IMR-90 (cell line): ENCODE results near the gene CHRM3. TPM values are rescaled to one million over a fixed set of nuclear protein-coding genes. Genes with fewer than 3 reads are reported as not detected.
"Not testable (repeated sequence)": the region's sequence is repeated elsewhere in the genome, so short reads cannot be mapped to it uniquely, and the experiment has no call there.

Source experiments
- ATAC-seq: fragments of 200-7000 bp; cut with Tn5 transposase; 2 replicates; pipeline ENCODE4 v1.9.1; 2020; ENCODE audit warnings: low read depth, mild to moderate bottlenecking, moderate library complexity
- BruUV-seq: library from RNA; stranded (reverse); fragments of 400-500 nt; replicated peaks from 2 replicates; lab custom pipeline; 2021; lab: Mats Ljungman, UMichigan
- CTCF ChIA-PET: fragments of 300-600 bp; formaldehyde crosslinking; extraction: SDS; loops from one replicate; lab custom pipeline; 2021; ENCODE audit warnings: antibody characterized with exemption; lab: Yijun Ruan, JAX
- POLR2A ChIA-PET: fragments of 300-600 bp; sonication (Branson Sonifier 250); formaldehyde crosslinking; loops from one replicate; lab custom pipeline; 2022; ENCODE audit warnings: antibody characterized with exemption; ENCODE audit not compliant: unreplicated experiment; lab: Charles Lee
- DNase-seq: peaks from one replicate; pipeline ENCODE4 v3.0.0; 2013
- H2AFZ ChIP-seq: replicated peaks from 2 replicates; pipeline ENCODE3; 2013; ENCODE audit warnings: low read length, mild to moderate bottlenecking; ENCODE audit not compliant: poor library complexity
- H2AK5ac ChIP-seq: 2 replicates; pipeline ENCODE4 v1.6.1; 2013; ENCODE audit warnings: low read depth, low read length, inconsistent platforms
- H2AK9ac ChIP-seq: replicated peaks from 2 replicates; pipeline ENCODE3; 2013; ENCODE audit warnings: mild to moderate bottlenecking, low read depth, low read length, moderate library complexity; ENCODE audit not compliant: poor library complexity
- H2BK120ac ChIP-seq: 2 replicates; pipeline ENCODE4 v1.6.1; 2013; ENCODE audit warnings: low read depth, low read length, inconsistent platforms
- H2BK15ac ChIP-seq: 3 replicates; pipeline ENCODE4 v1.6.1; 2013; ENCODE audit warnings: low read depth, low read length, inconsistent platforms
- H2BK20ac ChIP-seq: 2 replicates; pipeline ENCODE4 v1.6.1; 2013; ENCODE audit warnings: low read depth, mild to moderate bottlenecking, inconsistent platforms, low read length, moderate library complexity
- H2BK5ac ChIP-seq: 2 replicates; pipeline ENCODE4 v1.6.1; 2013; ENCODE audit warnings: mild to moderate bottlenecking, low read depth, low read length, inconsistent platforms; ENCODE audit not compliant: poor library complexity, severe bottlenecking
- H3K14ac ChIP-seq: replicated peaks from 2 replicates; pipeline ENCODE4 v1.6.1; 2013; ENCODE audit warnings: low read depth, low read length, inconsistent platforms
- H3K18ac ChIP-seq: 2 replicates; pipeline ENCODE4 v1.6.1; 2013; ENCODE audit warnings: low read depth, low read length, control low read depth
- H3K23ac ChIP-seq: 2 replicates; pipeline ENCODE4 v1.6.1; 2013; ENCODE audit warnings: low read depth, low read length, inconsistent platforms
- H3K27ac ChIP-seq: 2 replicates; pipeline ENCODE4 v1.5.1; 2013; ENCODE audit warnings: mild to moderate bottlenecking, control low read depth, low read length; ENCODE audit not compliant: insufficient read depth
- H3K27me3 ChIP-seq: 2 replicates; pipeline ENCODE4 v1.6.1; 2013; ENCODE audit warnings: low read length; ENCODE audit not compliant: control insufficient read depth, insufficient read depth
- H3K36me3 ChIP-seq: 2 replicates; pipeline ENCODE4 v1.6.1; 2013; ENCODE audit warnings: low read length, mixed read lengths; ENCODE audit not compliant: control insufficient read depth, insufficient read depth
- H3K4ac ChIP-seq: 2 replicates; pipeline ENCODE4 v1.6.1; 2013; ENCODE audit warnings: low read depth, low read length, inconsistent platforms
- H3K4me1 ChIP-seq: 2 replicates; pipeline ENCODE4 v1.6.1; 2013; ENCODE audit warnings: low read length, mixed read lengths; ENCODE audit not compliant: control insufficient read depth, insufficient read depth
- H3K4me2 ChIP-seq: 2 replicates; pipeline ENCODE4 v1.6.1; 2013; ENCODE audit warnings: low read depth, mild to moderate bottlenecking, control low read depth, low read length, moderate library complexity
- H3K4me3 ChIP-seq: 2 replicates; pipeline ENCODE4 v1.5.1; 2013; ENCODE audit warnings: low read depth, mild to moderate bottlenecking, control low read depth, low read length, moderate library complexity; ENCODE audit not compliant: insufficient read depth
- H3K56ac ChIP-seq: 2 replicates; pipeline ENCODE4 v1.6.1; 2013; ENCODE audit warnings: low read length, inconsistent platforms; ENCODE audit not compliant: insufficient read depth; ENCODE audit errors: extremely low read depth
- H3K79me1 ChIP-seq, 2 experiments: 2 replicates each; pipeline ENCODE4 v1.6.1; 2013; ENCODE audit warnings: low read length in 2 of 2, inconsistent platforms in 1 of 2, low read depth in 1 of 2
- H3K9ac ChIP-seq: 2 replicates; pipeline ENCODE4 v1.6.1; 2013; ENCODE audit warnings: low read depth, low read length, control low read depth
- H3K9me1 ChIP-seq: 2 replicates; pipeline ENCODE4 v1.6.1; 2013; ENCODE audit warnings: low read length, inconsistent platforms; ENCODE audit not compliant: insufficient read depth
- H3K9me3 ChIP-seq: 2 replicates; pipeline ENCODE4 v1.6.1; 2013; ENCODE audit warnings: low read length; ENCODE audit not compliant: control insufficient read depth, insufficient read depth
- H4K20me1 ChIP-seq: 2 replicates; pipeline ENCODE4 v1.6.1; 2013; ENCODE audit warnings: low read length, inconsistent platforms; ENCODE audit not compliant: insufficient read depth
- H4K5ac ChIP-seq: 2 replicates; pipeline ENCODE4 v1.6.1; 2013; ENCODE audit warnings: mild to moderate bottlenecking, low read depth, low read length, control low read depth
- H4K8ac ChIP-seq, 2 experiments: 2 replicates each; pipeline ENCODE4 v1.6.1; 2013; ENCODE audit warnings: low read depth in 2 of 2, low read length in 2 of 2, control low read depth in 1 of 2, inconsistent platforms in 1 of 2
- H4K91ac ChIP-seq: 2 replicates; pipeline ENCODE4 v1.6.1; 2013; ENCODE audit warnings: low read depth, low read length, inconsistent platforms; ENCODE audit not compliant: insufficient read depth
- CEBPB ChIP-seq: IDR thresholded peaks from 2 replicates; pipeline ENCODE4 v1.6.1; 2012; ENCODE audit warnings: low read depth, low read length, improper control_type of control experiment
- CHD1 ChIP-seq: IDR thresholded peaks from 2 replicates; pipeline ENCODE4 v1.6.1; 2012; ENCODE audit warnings: low read depth, low read length, improper control_type of control experiment
- FOS ChIP-seq: fragments of 150-350 bp; IDR thresholded peaks from 2 replicates; pipeline ENCODE4 v1.6.1; 2016; ENCODE audit warnings: low read depth, low read length
- RAD21 ChIP-seq: IDR thresholded peaks from 2 replicates; pipeline ENCODE4 v1.6.1; 2012; ENCODE audit warnings: low read length, improper control_type of control experiment
- RFX5 ChIP-seq: IDR thresholded peaks from 2 replicates; pipeline ENCODE4 v1.8.0; 2012; ENCODE audit warnings: low read depth, mild to moderate bottlenecking, low read length, moderate library complexity
- WGBS, 2 experiments: methylation state at CpG; one replicate each; pipeline versions ENCODE4 v1.1.5 to v1.1.7; 2013; ENCODE audit warnings: missing lambda C conversion rate in 2 of 2; ENCODE audit not compliant: insufficient read length in 1 of 2; ENCODE audit errors: extremely low coverage in 2 of 2; 5-methylcytosine and 5-hydroxymethylcytosine counted together
- dilution Hi-C: fragments of 300-500 bp; cut with HindIII; formaldehyde crosslinking; loops from one replicate; pipeline ENCODE4 v1.14.3; 2018; ENCODE audit warnings: low sequenced_read_pairs; ENCODE audit not compliant: unreplicated experiment
- in situ Hi-C: fragments of 300-500 bp; cut with MboI; formaldehyde crosslinking; loops from 3 replicates; pipeline ENCODE4 v1.14.3; 2019; ENCODE audit warnings: low sequenced_read_pairs, inconsistent platforms, mixed read lengths
- intact Hi-C: fragments of 100-400 bp; cut with micrococcal nuclease; formaldehyde crosslinking; loops from 2 replicates; pipeline ENCODE4 v1.10.0; 2022
- polyA plus RNA-seq, 3 experiments: library from polyadenylated mRNA; depleted of rRNA; stranded (reverse); fragments of >200 nt; gene quantifications; 2 replicates each; pipeline ENCODE4 v1.2.3, GENCODE V29; 2012; ENCODE audit warnings: low replicate concordance in 1 of 3
- total RNA-seq: library from RNA; depleted of rRNA; stranded (reverse); fragments of >200 nt; gene quantifications from 2 replicates; pipeline ENCODE4 v1.2.3, GENCODE V29; 2012
- TF ChIP-seq, protein P1 (sequence below): conservative IDR thresholded peaks from 2 replicates; pipeline ENCODE4 v1.5.1; 2012; ENCODE audit warnings: mild to moderate bottlenecking, low read depth, low read length, improper control_type of control experiment
- TF ChIP-seq, protein P2 (sequence below): fragments of 150-350 bp; IDR thresholded peaks from 2 replicates; pipeline ENCODE4 v1.6.1; 2017; ENCODE audit warnings: mild to moderate bottlenecking, antibody characterized with exemption, low read length, low read depth

The CHRM3 gene
- total and polyA plus RNA-seq, 2 of the 4 experiments (the other 2 are of a cell fraction): not detected

DNA sequence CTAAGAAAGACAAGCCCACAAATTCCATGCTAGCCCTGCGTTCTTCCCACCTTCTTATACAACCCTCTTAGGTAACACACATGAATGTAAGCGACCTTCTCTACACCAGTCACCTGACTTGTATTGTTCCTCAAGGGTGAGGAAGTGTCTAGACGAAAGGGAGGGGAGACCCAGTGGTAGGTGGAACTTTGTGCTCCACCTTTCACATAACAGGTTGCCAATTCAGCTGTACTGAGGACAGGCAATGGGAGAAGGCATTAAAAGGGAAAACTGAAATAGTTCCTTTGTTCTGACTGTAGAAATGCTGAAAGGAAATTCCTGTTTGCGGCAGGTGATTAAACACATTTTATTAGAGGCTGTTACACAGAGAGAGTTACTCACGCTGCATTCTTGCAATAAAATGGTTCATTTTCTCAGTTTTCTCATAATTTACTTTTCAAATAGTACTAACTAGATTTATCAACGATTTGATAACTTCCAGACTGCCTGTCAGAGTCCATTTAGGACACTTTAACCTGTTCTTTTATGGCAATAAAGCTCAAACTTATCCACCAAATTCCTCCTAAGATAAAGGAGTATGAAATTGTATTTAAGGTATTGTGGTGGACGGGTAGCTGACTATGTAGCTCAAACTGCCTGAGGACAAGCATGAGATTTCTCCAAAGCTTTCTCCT, 17.8 kb upstream of the CHRM3 start:
- TF ChIP-seq CEBPB: no peak
- no peak for TF ChIP-seq CHD1
- TF ChIP-seq, protein P1, sequence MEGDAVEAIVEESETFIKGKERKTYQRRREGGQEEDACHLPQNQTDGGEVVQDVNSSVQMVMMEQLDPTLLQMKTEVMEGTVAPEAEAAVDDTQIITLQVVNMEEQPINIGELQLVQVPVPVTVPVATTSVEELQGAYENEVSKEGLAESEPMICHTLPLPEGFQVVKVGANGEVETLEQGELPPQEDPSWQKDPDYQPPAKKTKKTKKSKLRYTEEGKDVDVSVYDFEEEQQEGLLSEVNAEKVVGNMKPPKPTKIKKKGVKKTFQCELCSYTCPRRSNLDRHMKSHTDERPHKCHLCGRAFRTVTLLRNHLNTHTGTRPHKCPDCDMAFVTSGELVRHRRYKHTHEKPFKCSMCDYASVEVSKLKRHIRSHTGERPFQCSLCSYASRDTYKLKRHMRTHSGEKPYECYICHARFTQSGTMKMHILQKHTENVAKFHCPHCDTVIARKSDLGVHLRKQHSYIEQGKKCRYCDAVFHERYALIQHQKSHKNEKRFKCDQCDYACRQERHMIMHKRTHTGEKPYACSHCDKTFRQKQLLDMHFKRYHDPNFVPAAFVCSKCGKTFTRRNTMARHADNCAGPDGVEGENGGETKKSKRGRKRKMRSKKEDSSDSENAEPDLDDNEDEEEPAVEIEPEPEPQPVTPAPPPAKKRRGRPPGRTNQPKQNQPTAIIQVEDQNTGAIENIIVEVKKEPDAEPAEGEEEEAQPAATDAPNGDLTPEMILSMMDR: no peak
- no peak for TF ChIP-seq FOS
- no peak for TF ChIP-seq RAD21
- TF ChIP-seq, protein P2, sequence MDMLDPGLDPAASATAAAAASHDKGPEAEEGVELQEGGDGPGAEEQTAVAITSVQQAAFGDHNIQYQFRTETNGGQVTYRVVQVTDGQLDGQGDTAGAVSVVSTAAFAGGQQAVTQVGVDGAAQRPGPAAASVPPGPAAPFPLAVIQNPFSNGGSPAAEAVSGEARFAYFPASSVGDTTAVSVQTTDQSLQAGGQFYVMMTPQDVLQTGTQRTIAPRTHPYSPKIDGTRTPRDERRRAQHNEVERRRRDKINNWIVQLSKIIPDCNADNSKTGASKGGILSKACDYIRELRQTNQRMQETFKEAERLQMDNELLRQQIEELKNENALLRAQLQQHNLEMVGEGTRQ: no peak
- TF ChIP-seq RFX5: no peak
- ATAC-seq: no peak
- Histone ChIP-seq H3K27me3 (no peaks in the 10 kb centered on the region), H3K4me1 (no peaks in the 10 kb centered on the region), H2AK5ac (no peak overlapping the region), H2AFZ (no peak overlapping the region), H3K27ac (no peak overlapping the region), H3K18ac (no peak overlapping the region), H4K91ac (no peak overlapping the region), H3K79me1 (no peaks in the 10 kb centered on the region), H2AK9ac (no peak overlapping the region), H4K5ac (no peak overlapping the region), H3K4ac (no peak overlapping the region), H4K20me1 (no peaks in the 10 kb centered on the region), H2BK120ac (no peak overlapping the region), H4K8ac (no peak overlapping the region), H3K56ac (no peak overlapping the region), H3K4me2 (no peak overlapping the region), H3K9ac (no peak overlapping the region), H2BK20ac (no peak overlapping the region), H3K4me3 (no peak overlapping the region), H3K9me3 (peaks cover 4% of the 10 kb centered on the region), H3K14ac (no peak overlapping the region), H3K9me1 (no peaks in the 10 kb centered on the region), H2BK15ac (no peak overlapping the region), H3K36me3 (no peaks in the 10 kb centered on the region), H3K23ac (no peak overlapping the region), H2BK5ac (no peak overlapping the region)
- dilution Hi-C loops (no loop called here), in situ Hi-C loops (no loop called here), intact Hi-C loops (no loop called here)
- WGBS, 2 experiments: no CpG with 5 or more reads among the region's 7 CpGs
- POLR2A ChIA-PET: no interaction called here
- CTCF ChIA-PET: no interaction called here
- BruUV-seq: no TSS peak
- no peak for DNase-seq

DNA sequence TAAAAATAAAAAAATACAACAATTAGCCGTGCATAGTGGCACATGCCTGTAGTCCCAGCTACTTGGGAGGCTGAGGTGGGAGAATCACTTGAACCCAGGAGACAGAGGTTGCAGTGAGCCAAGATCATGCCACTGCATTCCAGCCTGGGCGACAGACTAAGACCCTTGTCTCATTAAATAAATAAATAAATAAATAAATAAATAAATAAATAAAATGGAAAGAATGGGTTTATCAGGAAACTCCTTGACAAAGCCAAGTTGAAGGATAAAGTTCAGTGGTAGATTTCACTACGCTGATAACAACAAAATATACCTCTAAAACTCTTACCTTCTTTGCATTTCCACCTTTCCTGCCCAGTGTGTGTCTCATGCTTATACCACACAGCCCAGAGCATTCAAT, 15.5 kb upstream of the CHRM3 start:
- H3K27me3 ChIP-seq, BruUV-seq, H3K9me3 ChIP-seq, H2BK20ac ChIP-seq, H3K4me3 ChIP-seq, H2AFZ ChIP-seq, H3K56ac ChIP-seq, H3K9ac ChIP-seq, H4K91ac ChIP-seq, H3K14ac ChIP-seq, H3K23ac ChIP-seq, H3K4me1 ChIP-seq, H3K9me1 ChIP-seq, H2BK120ac ChIP-seq, H4K5ac ChIP-seq, H2BK15ac ChIP-seq, H4K8ac ChIP-seq, H3K18ac ChIP-seq, dilution Hi-C loops, ATAC-seq, H3K27ac ChIP-seq, in situ Hi-C loops, H2AK5ac ChIP-seq, H3K36me3 ChIP-seq, H4K20me1 ChIP-seq, H2AK9ac ChIP-seq, H3K79me1 ChIP-seq, H2BK5ac ChIP-seq, intact Hi-C loops, H3K4ac ChIP-seq, DNase-seq, POLR2A ChIA-PET, H3K4me2 ChIP-seq, CTCF ChIA-PET: not testable (repeated sequence)
- no CpG with 5 or more reads among the region's 3 CpGs for WGBS, 2 experiments
